ENCODE results near the gene RORB. TPM values are rescaled to one million over a fixed set of nuclear protein-coding genes. Genes with fewer than 3 reads are reported as not detected.
A peak's percentile ranks its signal among the peaks of the same experiment; 100 is the strongest.

Gene RORB
- total and polyA plus RNA-seq, 2 donors (not counting 1 experiment from before 2014, with no cell fraction given) = 0.24 to 4.3 TPM

DNA sequence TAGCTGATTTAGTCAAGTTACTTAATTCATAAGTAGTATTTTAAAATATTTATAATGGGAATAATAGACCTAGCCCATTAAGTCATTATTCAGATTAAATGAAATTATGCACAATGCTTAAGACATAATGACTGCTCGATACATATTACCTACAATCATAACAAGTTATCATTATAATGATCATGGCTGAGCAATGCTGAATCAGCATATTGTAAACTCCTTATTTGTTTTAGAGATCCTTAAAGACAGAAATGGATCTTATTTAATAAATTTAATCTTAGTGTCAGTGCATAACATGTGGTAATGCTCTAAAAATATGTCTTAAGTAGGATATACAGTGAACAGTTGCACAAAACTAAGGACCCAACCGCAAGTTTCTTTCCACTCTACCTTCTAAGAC lies 221.6 kb downstream of the RORB start:
- Histone ChIP-seq H3K4me1 (ENCODE audit: control insufficient read depth, extremely low read depth, insufficient read depth, low read length) (no peaks in the 10 kb centered on the region), H3K27ac (ENCODE audit: insufficient read depth, low read length) (no peak overlapping the region), H3K79me2 (ENCODE audit: control insufficient read depth, insufficient read depth, low read length) (no peaks in the 10 kb centered on the region), H3K27me3 (ENCODE audit: control insufficient read depth, insufficient read depth, low read length) (no peaks in the 10 kb centered on the region), H3K4me3 (replicated peaks in 1 of 4; ENCODE audit: control extremely low read depth in 1 of 4, insufficient read depth in 1 of 4, low read depth in 3 of 4, low read length in 4 of 4) (no peak overlapping the region), H4K20me1 (ENCODE audit: control insufficient read depth, extremely low read depth, insufficient read depth, low read length) (no peaks in the 10 kb centered on the region), H3K9me3 (ENCODE audit: control insufficient read depth, insufficient read depth, low read depth, low read length) (no peaks in the 10 kb centered on the region), H3K36me3 (ENCODE audit: control insufficient read depth, insufficient read depth, low read length) (no peaks in the 10 kb centered on the region), H2AFZ (ENCODE audit: low read length) (no peak overlapping the region), H3K9ac (ENCODE audit: insufficient read depth, low read length) (no peak overlapping the region), H3K4me2 (ENCODE audit: extremely low read depth, insufficient read depth, low read length) (no peak overlapping the region)
- no peak for DNase-seq (ENCODE audit: low read depth in 2 of 2)
- TF ChIP-seq EZH2 (IDR thresholded peaks at IDR 0.05; ENCODE audit: low read length, missing control alignments) = no peak
- TF ChIP-seq, protein P1, sequence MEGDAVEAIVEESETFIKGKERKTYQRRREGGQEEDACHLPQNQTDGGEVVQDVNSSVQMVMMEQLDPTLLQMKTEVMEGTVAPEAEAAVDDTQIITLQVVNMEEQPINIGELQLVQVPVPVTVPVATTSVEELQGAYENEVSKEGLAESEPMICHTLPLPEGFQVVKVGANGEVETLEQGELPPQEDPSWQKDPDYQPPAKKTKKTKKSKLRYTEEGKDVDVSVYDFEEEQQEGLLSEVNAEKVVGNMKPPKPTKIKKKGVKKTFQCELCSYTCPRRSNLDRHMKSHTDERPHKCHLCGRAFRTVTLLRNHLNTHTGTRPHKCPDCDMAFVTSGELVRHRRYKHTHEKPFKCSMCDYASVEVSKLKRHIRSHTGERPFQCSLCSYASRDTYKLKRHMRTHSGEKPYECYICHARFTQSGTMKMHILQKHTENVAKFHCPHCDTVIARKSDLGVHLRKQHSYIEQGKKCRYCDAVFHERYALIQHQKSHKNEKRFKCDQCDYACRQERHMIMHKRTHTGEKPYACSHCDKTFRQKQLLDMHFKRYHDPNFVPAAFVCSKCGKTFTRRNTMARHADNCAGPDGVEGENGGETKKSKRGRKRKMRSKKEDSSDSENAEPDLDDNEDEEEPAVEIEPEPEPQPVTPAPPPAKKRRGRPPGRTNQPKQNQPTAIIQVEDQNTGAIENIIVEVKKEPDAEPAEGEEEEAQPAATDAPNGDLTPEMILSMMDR (conservative IDR thresholded peaks at IDR 0.05 in 1 of 2, IDR thresholded peaks at IDR 0.05 in 1 of 2; ENCODE audit: low read depth in 1 of 2, low read length in 2 of 2) = no peak

DNA sequence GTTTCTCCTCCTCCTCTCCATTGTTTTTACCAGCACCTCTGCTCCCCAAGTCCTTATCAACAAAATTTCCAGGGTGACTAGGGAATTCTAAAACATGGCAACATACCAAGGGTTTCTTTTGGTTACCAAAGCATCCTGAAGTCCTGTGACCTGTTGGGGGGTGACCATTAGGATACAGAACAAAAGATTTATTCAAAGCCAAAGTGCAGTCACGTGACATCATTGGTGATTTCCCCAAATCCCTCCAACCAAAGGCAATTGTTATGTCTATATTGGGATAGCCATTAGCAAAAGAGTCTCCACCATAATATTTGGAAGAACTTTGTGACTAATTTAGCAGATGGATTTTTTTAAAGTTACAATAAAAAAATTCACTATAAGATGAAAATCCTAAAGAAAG lies 222.2 kb downstream of the RORB start:
- Histone ChIP-seq H2AFZ (ENCODE audit: low read length) (no peak overlapping the region), H3K9ac (ENCODE audit: insufficient read depth, low read length) (no peak overlapping the region), H3K4me3 (replicated peaks in 1 of 4; ENCODE audit: control extremely low read depth in 1 of 4, insufficient read depth in 1 of 4, low read depth in 3 of 4, low read length in 4 of 4) (no peak overlapping the region), H3K4me2 (ENCODE audit: extremely low read depth, insufficient read depth, low read length) (no peak overlapping the region), H3K27ac (ENCODE audit: insufficient read depth, low read length) (no peak overlapping the region), H3K36me3 (ENCODE audit: control insufficient read depth, insufficient read depth, low read length) (no peaks in the 10 kb centered on the region), H3K9me3 (ENCODE audit: control insufficient read depth, insufficient read depth, low read depth, low read length) (no peaks in the 10 kb centered on the region), H3K79me2 (ENCODE audit: control insufficient read depth, insufficient read depth, low read length) (no peaks in the 10 kb centered on the region), H3K27me3 (ENCODE audit: control insufficient read depth, insufficient read depth, low read length) (no peaks in the 10 kb centered on the region), H4K20me1 (ENCODE audit: control insufficient read depth, extremely low read depth, insufficient read depth, low read length) (no peaks in the 10 kb centered on the region), H3K4me1 (ENCODE audit: control insufficient read depth, extremely low read depth, insufficient read depth, low read length) (no peaks in the 10 kb centered on the region)
- no peak for DNase-seq (ENCODE audit: low read depth in 2 of 2)
- TF ChIP-seq EZH2 (IDR thresholded peaks at IDR 0.05; ENCODE audit: low read length, missing control alignments) = no peak
- TF ChIP-seq, protein P1 (conservative IDR thresholded peaks at IDR 0.05 in 1 of 2, IDR thresholded peaks at IDR 0.05 in 1 of 2; ENCODE audit: low read depth in 1 of 2, low read length in 2 of 2) = no peak

DNA sequence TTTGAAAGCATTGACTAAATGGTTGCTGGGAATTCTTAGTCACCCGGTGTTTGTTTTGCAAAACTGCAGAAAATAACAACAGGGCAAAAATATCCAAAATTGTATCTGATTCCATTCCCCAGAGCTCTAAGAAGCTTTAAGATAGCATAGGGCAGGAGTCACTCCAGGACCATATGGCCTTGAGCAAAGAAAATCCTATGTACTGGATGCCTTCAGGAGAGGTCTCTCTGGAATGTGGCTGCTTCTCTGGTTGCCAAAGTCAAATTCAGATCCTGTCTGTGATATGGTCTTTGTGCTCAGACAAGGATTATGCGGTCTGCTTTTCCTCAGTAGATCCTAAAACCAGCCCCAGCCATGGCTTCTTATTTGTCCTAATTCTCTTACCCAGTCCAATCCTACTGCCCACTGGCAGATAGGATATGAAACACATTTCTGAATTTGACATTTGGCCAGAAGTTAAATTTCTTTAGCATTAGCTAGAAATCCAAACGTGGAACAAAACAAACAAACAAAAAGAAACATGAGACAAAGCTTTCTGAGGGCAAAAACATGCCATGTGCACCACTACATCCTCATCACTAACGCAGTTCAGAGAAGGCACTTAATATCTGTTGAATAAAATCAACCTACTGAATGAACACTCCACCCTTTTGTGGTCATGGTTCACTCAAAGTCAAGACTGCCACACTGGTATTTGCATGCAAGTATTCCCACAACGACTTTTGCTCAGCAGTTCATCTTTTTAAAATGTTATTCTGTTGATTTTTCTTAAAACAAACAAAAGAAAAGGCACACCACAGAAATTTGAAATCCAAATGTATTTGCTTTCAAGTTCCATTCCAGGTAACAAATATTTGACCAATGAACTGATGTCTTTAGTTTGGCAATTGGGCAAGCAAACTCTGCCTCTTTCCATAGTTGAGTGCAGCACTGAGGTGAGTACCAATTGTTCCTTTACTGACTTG lies 224.8 kb downstream of the RORB start:
- H3K27me3 ChIP-seq (ENCODE audit: control insufficient read depth, insufficient read depth, low read length) = no peaks in the 10 kb centered on the region
- H4K20me1 ChIP-seq (ENCODE audit: control insufficient read depth, extremely low read depth, insufficient read depth, low read length) = no peaks in the 10 kb centered on the region
- no peak overlapping the region for H3K4me2 ChIP-seq (ENCODE audit: extremely low read depth, insufficient read depth, low read length)
- H2AFZ ChIP-seq (ENCODE audit: low read length) = no peak overlapping the region
- H3K27ac ChIP-seq (ENCODE audit: insufficient read depth, low read length) = no peak overlapping the region
- no peak overlapping the region for H3K9ac ChIP-seq (ENCODE audit: insufficient read depth, low read length)
- no peaks in the 10 kb centered on the region for H3K4me1 ChIP-seq (ENCODE audit: control insufficient read depth, extremely low read depth, insufficient read depth, low read length)
- peak in 1 of 2 donors; percentile 9 for DNase-seq (ENCODE audit: low read depth in 2 of 2)
- TF ChIP-seq EZH2 (IDR thresholded peaks at IDR 0.05; ENCODE audit: low read length, missing control alignments) = no peak
- TF ChIP-seq, protein P1 (conservative IDR thresholded peaks at IDR 0.05 in 1 of 2, IDR thresholded peaks at IDR 0.05 in 1 of 2; ENCODE audit: low read depth in 1 of 2, low read length in 2 of 2) = no peak
- H3K9me3 ChIP-seq (ENCODE audit: control insufficient read depth, insufficient read depth, low read depth, low read length) = no peaks in the 10 kb centered on the region
- no peak overlapping the region for H3K4me3 ChIP-seq (replicated peaks in 1 of 4; ENCODE audit: control extremely low read depth in 1 of 4, insufficient read depth in 1 of 4, low read depth in 3 of 4, low read length in 4 of 4)
- H3K36me3 ChIP-seq (ENCODE audit: control insufficient read depth, insufficient read depth, low read length) = no peaks in the 10 kb centered on the region
- H3K79me2 ChIP-seq (ENCODE audit: control insufficient read depth, insufficient read depth, low read length) = no peaks in the 10 kb centered on the region
